ENCODE data around the gene CDS2.
"Not testable (repeated sequence)": the region's sequence is repeated elsewhere in the genome, so short reads cannot be mapped to it uniquely, and the experiment has no call there.

CDS2 gene

DNA sequence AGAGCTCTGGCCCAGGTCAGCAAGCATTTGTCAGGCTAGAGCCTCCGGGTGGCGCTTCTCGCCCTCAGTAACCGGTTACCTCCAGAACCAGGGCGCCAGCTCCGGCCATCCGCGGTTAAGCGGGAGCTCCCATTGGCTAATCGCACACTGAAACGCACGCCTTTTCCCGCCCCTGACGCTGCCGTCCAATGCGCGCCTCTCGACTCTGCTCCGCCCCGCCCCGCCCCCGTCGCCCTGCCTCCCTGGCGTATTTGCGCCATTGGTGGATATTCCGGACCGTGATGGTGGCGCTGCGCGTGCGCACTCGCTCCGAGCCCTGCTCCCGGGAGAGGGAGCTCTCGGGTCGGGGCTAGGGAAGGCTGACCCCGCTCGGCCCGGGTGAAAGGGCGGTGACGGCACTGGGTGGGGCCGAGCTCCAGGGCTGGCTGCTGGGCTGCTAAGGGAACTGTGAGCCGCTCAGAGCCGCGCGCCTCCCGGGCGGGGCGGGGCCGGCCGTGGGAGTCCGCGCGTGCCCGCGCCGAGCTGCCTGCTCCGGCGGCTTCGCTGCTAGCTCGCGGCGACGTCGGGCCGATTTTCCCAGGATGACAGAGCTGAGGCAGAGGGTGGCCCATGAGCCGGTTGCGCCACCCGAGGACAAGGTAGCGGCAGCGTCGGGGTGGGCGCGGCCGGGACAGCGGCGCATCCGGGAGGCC is at the start of gene CDS2:
TSS of gene CDS2 (plus strand) at position 497 of the 692 bp plus-strand sequence. CDS start at position 582, 85 bp downstream.
- DNase-seq (ENCODE audit: low read depth), result peak; percentile 99

GRCh38 chr20:5077761-5078387 is 48.9 kb upstream of the CDS2 start:
- DNase-seq (ENCODE audit: low read depth), result no peak

- DNase-seq (ENCODE audit: low read depth), result peak; percentile 21
These were observed 48.3 kb upstream of the CDS2 start for GRCh38 chr20:5078399-5078958.

DNA sequence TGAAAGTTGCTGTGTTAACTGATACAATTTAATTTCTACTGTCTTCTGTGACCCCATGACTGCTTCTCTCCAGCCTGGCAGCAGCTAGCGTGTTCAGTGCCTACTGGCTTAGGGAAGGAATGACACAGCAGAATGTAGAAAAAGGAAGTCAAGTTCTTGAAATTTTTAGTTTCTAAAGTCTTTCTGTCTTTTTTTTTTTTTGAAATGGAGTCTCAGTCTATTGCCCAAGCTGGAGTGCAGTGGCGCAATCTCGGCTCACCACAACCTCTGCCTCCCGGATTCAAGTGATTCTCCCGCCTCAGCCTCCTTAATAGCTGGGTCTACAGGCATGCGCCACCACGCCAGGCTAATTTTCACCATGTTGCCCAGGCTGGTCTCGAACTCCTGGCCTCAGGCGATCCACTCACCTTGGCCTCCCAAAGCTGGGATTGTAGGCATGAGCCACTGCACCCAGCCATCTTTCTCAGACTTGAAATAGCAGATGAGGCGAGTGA is 46.4 kb upstream of the CDS2 start:
- peak; percentile 94 for DNase-seq (ENCODE audit: low read depth)

- DNase-seq (ENCODE audit: low read depth), result no peak
These were observed 41.4 kb upstream of the CDS2 start for GRCh38 chr20:5085380-5085779.

DNA sequence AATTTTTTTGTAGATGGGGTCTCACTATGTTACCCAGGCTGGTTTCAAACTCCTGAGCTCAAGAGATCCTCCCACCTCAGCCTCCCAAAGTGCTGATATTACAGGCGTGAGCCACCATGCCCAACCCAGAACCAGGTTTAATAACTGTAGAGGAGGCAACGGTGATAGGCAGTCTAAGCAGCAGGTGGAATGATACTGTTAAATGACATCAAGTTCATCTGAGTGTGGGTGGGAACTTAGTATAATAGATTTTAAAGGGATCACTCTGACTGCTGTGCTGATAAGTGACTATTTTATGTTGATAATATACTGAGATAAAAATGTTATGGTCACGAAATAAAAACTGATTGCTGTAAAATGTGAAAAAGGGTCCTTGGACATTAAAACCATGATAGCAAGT is 38.1 kb upstream of the CDS2 start:
- no peak for DNase-seq (ENCODE audit: low read depth)

- DNase-seq (ENCODE audit: low read depth), result no peak
These were observed 36.6 kb upstream of the CDS2 start for GRCh38 chr20:5090191-5090590.

- DNase-seq (ENCODE audit: low read depth), result no peak
These were observed 34.9 kb upstream of the CDS2 start for GRCh38 chr20:5091902-5092301.

DNA sequence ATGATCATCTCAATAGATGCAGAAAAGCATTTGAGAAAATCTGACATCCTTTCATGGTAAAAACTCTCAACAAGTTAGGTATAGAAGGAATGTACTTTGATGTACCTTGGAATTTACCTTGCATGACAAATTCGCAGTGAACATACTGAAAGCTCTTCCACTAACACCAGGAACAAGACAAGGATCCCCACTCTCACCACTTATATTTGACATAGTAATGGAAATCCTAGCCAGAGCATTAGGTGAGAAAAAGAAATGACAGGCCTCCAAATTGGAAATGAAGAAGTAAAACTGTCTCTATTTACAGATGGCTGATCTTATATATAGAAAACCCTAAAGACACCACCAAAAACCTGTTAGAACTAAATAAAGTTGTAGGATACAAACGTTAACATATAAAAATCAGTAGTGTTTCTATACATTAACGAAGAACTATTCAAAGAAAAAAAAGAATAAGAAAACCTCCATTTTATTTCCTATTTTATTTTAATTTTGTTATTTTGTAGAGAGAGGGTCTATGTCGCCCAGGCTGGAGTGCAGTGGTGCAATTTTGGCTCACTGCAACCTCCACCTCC is 34.0 kb upstream of the CDS2 start:
- DNase-seq (ENCODE audit: low read depth), result no peak

GRCh38 chr20:5095454-5095853 is 31.4 kb upstream of the CDS2 start:
- no peak for DNase-seq (ENCODE audit: low read depth)

DNA sequence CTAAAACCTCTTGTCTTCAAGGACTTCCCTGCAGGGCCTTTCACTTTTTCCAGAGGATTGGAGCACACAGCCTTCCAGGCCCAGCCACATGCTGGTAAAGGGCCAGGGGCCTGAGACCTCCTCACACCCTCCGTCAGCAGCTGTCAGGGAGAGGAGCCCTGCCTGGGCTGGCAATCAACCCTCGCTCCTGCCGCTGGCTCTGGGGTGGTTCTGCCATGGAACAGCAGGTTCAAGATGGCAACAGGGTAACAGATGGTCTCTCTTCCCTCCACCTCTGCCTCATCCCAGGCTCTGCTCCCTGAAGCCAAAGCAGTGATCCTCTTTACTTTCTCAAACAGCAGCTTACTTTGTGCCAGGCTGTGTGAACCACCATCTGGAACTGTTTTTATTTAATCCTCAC is 30.9 kb upstream of the CDS2 start:
- DNase-seq (ENCODE audit: low read depth), result no peak

DNA sequence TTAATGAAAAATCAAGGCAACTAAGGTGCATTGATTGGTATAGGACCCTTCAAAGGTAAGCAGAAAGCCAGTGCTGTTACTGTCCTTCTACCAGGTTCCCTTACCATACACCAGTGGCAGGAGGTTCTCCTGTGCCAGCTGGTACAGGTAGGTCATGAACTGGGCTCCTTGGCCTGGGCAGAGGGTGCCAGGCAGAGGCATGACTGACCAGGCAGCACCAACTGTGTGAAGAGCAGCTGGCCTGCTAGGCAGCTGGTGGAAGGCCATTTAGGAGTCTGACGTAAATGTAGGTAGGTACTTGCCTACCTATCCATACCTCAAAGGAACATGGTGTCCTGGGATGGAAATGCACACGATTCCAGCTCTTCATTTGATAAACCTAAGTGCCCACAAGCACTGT is 30.3 kb upstream of the CDS2 start:
- DNase-seq (ENCODE audit: low read depth), result no peak

DNA sequence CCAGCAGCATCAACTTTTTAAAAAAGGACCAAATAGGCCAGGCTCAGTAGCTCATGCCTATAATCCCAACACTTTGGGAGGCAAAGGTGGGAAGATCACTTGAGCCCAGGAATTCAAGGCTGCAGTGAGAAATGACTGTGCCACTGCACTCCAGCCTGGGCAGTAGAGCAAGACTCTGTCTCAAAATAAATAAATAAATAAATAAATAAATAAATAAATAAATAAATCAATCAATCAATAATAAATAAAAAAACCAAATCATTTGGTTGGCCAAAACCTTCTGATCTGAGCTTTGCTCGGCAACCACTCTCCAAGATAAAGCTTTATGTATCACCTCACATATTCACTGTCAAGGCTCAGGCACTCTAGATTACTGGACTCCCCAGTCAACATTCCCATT is 27.8 kb upstream of the CDS2 start:
- DNase-seq (ENCODE audit: low read depth), result not testable (repeated sequence)

GRCh38 chr20:5099909-5100308 is 26.9 kb upstream of the CDS2 start:
- not testable (repeated sequence) for DNase-seq (ENCODE audit: low read depth)

DNA sequence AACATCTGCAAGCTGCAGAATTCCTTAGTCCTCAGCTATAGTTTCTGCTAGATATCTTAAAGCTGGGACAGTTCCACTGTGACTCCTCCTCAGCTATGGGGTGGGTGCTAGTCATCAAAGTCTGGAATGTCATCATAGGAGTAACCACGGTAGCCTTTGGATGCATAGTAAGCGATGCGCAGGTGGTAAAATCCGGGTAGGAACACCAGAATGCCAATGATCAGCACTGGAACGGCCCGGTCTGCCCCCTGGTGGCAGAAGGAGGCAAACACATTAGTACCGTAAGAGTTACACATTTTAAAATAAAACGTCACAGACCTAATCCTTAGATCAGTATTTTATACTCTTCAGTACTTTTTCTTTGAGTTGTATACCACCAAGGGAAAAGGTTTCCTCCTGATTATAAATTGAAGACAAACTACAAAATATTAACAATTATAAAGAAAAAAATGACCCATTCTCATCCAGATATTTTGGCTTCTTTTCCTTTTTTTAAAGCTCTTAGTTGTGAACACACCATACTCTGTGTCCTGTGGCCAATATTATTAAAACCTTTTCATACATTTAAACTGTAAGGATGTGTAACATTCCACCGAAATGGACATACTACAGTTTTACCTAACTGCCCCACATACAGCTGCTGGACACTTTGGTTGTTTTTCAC is 26.0 kb upstream of the CDS2 start:
- peak; percentile 50 for DNase-seq (ENCODE audit: low read depth)

- DNase-seq (ENCODE audit: low read depth), result no peak
These were observed 22.3 kb upstream of the CDS2 start for GRCh38 chr20:5104479-5104878.

DNA sequence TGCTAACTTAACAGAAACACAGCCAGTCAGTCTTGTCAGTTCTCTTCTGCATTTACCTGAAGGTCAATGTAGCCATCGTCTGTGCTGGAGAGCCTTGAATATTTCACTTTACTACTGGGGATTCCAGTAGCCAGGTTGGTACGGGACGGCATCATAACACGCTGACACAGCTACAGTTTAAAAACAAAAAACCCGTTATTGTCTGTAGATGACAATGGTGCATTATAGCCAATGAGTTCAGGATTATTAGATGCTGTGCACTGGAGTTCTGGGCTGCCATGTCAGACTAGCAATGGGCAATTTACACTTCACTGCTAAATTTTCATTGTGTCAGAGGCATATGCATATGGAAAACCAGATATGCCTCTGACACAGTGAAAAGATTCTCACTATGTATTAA is 17.5 kb upstream of the CDS2 start:
- DNase-seq (ENCODE audit: low read depth), result no peak

DNA sequence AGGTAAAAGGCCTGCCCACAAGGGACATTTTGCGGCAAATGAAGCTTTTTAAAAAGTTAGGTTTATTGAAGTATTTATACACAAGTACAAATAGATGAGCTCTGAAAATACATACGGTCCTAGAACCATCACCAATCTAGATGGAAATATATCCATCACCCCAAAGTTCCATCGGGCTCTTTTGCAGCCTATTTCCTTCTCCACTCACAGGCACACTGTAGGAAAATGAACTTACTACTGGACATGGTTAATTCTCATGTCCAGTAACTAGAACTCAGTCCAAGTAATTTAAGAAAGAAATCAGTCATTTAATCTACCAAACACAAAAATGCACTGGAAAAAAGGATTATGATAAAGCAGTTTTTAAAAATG is 13.2 kb upstream of the CDS2 start:
- no peak for DNase-seq (ENCODE audit: low read depth)

- no peak for DNase-seq (ENCODE audit: low read depth)
These were observed 12.4 kb upstream of the CDS2 start for GRCh38 chr20:5114403-5114802.

- no peak for DNase-seq (ENCODE audit: low read depth)
These were observed 9.9 kb upstream of the CDS2 start for GRCh38 chr20:5116875-5117274.

- no peak for DNase-seq (ENCODE audit: low read depth)
These were observed 8.3 kb upstream of the CDS2 start for GRCh38 chr20:5118220-5119142.

GRCh38 chr20:5119143-5119434 is 7.7 kb upstream of the CDS2 start:
- no peak for DNase-seq (ENCODE audit: low read depth)

Data from fibroblast of gingiva (primary cell).